SW 1271 (cell line): ENCODE measurements around the gene KLF2.

Source experiments
- DNase-seq, 2 experiments: peaks; one replicate each; lab custom pipeline; 2025; lab: John Stamatoyannopoulos, UW

The KLF2 gene

DNA sequence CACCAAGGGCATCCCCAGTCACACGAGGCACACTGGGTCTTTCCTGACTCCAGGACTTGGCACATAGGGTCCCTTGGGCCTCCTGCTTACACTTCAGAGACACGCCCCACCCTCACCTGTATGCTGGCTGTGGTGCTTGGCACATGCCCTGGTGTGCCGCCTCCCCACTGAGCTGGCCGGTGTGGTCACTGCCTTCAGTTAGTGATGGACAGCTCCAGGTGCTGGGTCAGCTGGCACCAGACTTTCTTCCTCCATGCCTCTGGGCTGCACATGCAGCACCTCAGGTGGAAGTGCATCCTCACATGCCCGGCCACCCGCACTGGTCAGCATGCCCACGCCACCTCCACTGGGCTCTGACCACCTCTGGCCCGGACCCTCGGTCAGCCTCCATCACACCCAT is 52.9 kb downstream of the KLF2 start:
- no peak for DNase-seq
